Mesothelial cell of epicardium (in vitro differentiated cells): ENCODE results near the gene FADD. TPM values are rescaled to one million over a fixed set of nuclear protein-coding genes. Genes with fewer than 3 reads are reported as not detected.

Experiments used
- DNase-seq, 2 experiments: peaks; one replicate each; pipeline ENCODE4 v3.0.0; 2021; ENCODE audit warnings: low spot score in 2 of 2; ENCODE audit not compliant: unreplicated experiment in 2 of 2
- H3K27ac Mint-ChIP-seq: 2 replicates; pipeline ENCODE4 v1.8.0; 2021; ENCODE audit warnings: mixed read lengths
- H3K27me3 Mint-ChIP-seq: 2 replicates; pipeline ENCODE4 v1.8.0; 2021; ENCODE audit warnings: low read depth, mixed read lengths
- H3K36me3 Mint-ChIP-seq: 2 replicates; pipeline ENCODE4 v1.8.0; 2021; ENCODE audit warnings: mixed read lengths
- H3K4me1 Mint-ChIP-seq: 2 replicates; pipeline ENCODE4 v1.8.0; 2021; ENCODE audit warnings: mixed read lengths
- H3K4me3 Mint-ChIP-seq: 2 replicates; pipeline ENCODE4 v1.8.0; 2021; ENCODE audit warnings: mild to moderate bottlenecking, moderate library complexity, mixed read lengths
- H3K9me3 Mint-ChIP-seq: 2 replicates; pipeline ENCODE4 v1.8.0; 2021; ENCODE audit warnings: mixed read lengths
- CTCF ChIP-seq: fragments of 200-600 bp; sonication (generic); IDR thresholded peaks from one replicate; pipeline ENCODE4 v1.5.0; 2021; ENCODE audit warnings: antibody characterized with exemption; ENCODE audit not compliant: unreplicated experiment
- total RNA-seq: library from RNA; stranded (reverse); gene quantifications from 3 replicates; pipeline ENCODE4 v1.2.1, GENCODE V29; 2021

Gene FADD
- total RNA-seq, 1 donor from 2014 or later = 20.9 TPM

DNA sequence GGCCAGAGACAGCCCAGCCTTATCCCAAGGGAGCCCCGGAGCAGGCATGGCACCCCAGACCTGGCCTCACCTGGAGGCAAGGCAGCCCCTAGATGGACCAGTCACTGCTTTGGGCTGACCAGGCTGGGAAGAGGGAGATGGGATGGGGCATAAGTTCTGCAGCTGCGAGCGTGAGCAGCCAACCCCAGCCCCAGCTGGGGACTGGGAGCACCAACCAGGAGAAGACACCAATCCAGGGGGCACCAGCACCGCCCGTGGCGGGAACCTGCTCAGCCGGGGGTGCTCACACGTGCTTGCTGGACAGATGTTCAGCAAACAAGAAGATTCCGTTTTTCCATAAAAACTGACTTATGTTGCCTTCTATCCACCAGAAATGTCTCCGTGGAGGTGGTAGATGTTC, 16.2 kb upstream of the FADD start:
- Mint-ChIP-seq H3K4me3 (no peak overlapping the region), H3K4me1 (peaks cover 3% of the 10 kb centered on the region), H3K27ac (no peak overlapping the region), H3K36me3 (no peaks in the 10 kb centered on the region), H3K27me3 (peaks cover 6% of the 10 kb centered on the region), H3K9me3 (no peaks in the 10 kb centered on the region)
- no peak for TF ChIP-seq CTCF
- DNase-seq = no peak

GRCh38 chr11:70187771-70188170, 15.3 kb upstream of the FADD start:
- no peak for TF ChIP-seq CTCF

DNA sequence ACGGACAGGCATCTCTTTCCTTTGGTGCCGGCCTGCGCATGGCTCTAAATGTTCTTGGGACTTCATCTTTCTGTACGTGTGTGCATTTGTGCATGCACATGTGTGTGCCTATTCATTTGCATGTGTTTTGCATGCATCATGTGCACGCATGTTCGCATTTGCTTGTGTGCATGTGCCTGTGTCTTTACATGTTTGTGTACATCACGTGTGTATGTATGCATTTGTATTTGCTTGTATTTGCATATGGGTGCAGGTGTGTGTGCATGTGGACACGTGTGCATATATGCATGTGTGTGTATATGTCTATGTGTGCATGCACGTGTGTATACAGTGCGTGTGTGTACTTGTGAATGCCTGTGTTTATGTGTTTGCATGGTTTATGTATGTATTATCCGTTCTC, 13.5 kb upstream of the FADD start:
- Mint-ChIP-seq H3K4me3 (no peak overlapping the region), H3K27ac (no peak overlapping the region), H3K27me3 (peaks cover 6% of the 10 kb centered on the region), H3K4me1 (peaks cover 3% of the 10 kb centered on the region), H3K36me3 (no peaks in the 10 kb centered on the region), H3K9me3 (no peaks in the 10 kb centered on the region)
- no peak for DNase-seq
- no peak for TF ChIP-seq CTCF

More at GRCh38 chr11:70187771-70188170, 15.3 kb upstream of the FADD start:
- H3K4me1 Mint-ChIP-seq = peaks cover 3% of the 10 kb centered on the region
- H3K27me3 Mint-ChIP-seq = peaks cover 6% of the 10 kb centered on the region
- DNase-seq = no peak
- H3K36me3 Mint-ChIP-seq = no peaks in the 10 kb centered on the region
- H3K9me3 Mint-ChIP-seq = no peaks in the 10 kb centered on the region
- no peak overlapping the region for H3K4me3 Mint-ChIP-seq
- no peak overlapping the region for H3K27ac Mint-ChIP-seq

- Mint-ChIP-seq H3K4me3 (no peak overlapping the region), H3K27me3 (peaks cover 8% of the 10 kb centered on the region), H3K27ac (no peak overlapping the region), H3K36me3 (no peaks in the 10 kb centered on the region), H3K9me3 (no peaks in the 10 kb centered on the region), H3K4me1 (peaks cover 3% of the 10 kb centered on the region)
- peak; percentile 62 to 89 for DNase-seq
- TF ChIP-seq CTCF = peak; percentile 85
Measured at GRCh38 chr11:70191495-70192140, 11.5 kb upstream of the FADD start.

DNA sequence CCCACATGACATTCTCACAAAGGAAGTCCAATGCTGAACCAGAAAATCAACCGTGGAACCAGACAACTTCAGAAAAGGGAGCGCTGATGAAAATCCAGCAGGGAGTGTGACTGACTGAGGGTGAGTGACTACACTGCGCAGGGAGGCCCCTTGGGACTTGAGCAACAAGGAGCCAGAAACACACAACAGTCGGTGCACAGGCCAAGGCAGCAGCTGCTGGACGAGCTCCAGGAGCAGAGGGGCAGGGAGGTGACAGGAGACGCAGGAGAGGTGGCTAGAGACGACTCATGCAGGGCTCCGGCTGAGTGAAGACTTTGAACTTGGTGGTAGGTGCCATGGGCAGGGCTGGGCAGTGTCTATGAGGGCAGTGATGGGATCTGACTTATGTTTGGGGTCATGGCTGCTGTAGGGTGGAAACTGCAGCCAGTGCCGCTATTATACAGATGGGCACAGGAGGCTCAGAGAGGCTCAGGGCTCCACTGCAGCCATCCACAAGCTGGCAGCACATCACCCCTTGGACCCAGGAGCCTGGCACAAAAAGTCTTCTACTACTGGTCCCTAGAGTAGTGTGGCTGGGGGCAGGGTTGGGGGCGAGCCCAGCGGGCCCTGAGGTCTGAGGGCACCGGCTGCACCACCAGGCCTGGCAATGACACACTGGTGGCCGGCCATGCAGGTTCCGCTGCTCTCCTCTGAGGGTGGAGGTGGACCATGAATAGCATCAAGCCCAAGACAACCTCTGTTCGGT, 10.3 kb upstream of the FADD start:
- H3K9me3 Mint-ChIP-seq = no peaks in the 10 kb centered on the region
- no peak for DNase-seq
- no peaks in the 10 kb centered on the region for H3K36me3 Mint-ChIP-seq
- TF ChIP-seq CTCF = no peak
- no peak overlapping the region for H3K4me3 Mint-ChIP-seq
- H3K27ac Mint-ChIP-seq = no peak overlapping the region
- peaks cover 4% of the 10 kb centered on the region for H3K27me3 Mint-ChIP-seq
- peaks cover 3% of the 10 kb centered on the region for H3K4me1 Mint-ChIP-seq
